ENCODE results near the gene CUX1.

DNA sequence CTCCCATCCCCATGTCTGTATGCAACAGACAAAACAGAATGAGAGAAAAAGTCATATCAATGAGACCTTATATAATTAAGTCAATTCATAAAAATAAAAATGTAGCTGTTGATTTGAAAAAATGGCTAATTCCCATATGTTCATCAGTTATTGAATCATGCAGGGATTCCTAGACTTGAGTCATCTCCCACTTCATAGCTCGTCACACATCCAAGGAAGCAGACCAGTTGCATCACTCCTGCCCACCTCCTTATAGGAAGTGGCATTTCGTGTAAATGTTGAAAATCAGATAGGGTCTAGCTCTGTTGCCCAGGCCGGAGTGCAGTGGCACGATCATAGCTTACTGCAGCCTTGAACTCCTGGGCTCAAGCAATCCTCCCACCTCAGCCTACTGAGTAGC lies 413.2 kb downstream of the CUX1 start:
- TF ChIP-seq CTCF (conservative IDR thresholded peaks at IDR 0.05 in 1 of 2, IDR thresholded peaks at IDR 0.05 in 1 of 2; ENCODE audit: low read depth in 1 of 2, low read length in 2 of 2) (no peak), EZH2 (IDR thresholded peaks at IDR 0.05; ENCODE audit: low read length, missing control alignments) (no peak)

Data from fibroblast of lung (primary cell).